Measurements from ENCODE around the gene NR0B1. TPM values are rescaled to one million over a fixed set of nuclear protein-coding genes. Genes with fewer than 3 reads are reported as not detected.

Gene NR0B1, protein sequence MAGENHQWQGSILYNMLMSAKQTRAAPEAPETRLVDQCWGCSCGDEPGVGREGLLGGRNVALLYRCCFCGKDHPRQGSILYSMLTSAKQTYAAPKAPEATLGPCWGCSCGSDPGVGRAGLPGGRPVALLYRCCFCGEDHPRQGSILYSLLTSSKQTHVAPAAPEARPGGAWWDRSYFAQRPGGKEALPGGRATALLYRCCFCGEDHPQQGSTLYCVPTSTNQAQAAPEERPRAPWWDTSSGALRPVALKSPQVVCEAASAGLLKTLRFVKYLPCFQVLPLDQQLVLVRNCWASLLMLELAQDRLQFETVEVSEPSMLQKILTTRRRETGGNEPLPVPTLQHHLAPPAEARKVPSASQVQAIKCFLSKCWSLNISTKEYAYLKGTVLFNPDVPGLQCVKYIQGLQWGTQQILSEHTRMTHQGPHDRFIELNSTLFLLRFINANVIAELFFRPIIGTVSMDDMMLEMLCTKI
- 0.07 and 0.40 TPM in 2 replicates for total RNA-seq

GRCh38 chrX:30309139-30309571 is at the start of gene NR0B1:
Gene NR0B1, minus strand, starts transcription at chrX:30309390. Its CDS starts 27 bp downstream, at chrX:30309363.

Other genes starting within 250 kb of the NR0B1 start
- gene MAGEB2, start 93.8 kb downstream of the NR0B1 start, total RNA-seq: not detected in 2 replicates
- gene MAGEB3, start 78.7 kb downstream of the NR0B1 start, total RNA-seq: not detected in 2 replicates
- not detected in 2 replicates for gene MAGEB4, start 67.4 kb downstream of the NR0B1 start, total RNA-seq
- not detected in 2 replicates for gene MAGEB1, start 62.2 kb downstream of the NR0B1 start, total RNA-seq